HG03460 (cell line): ENCODE results near the gene TRIP10.
"Not testable (repeated sequence)": the region's sequence is repeated elsewhere in the genome, so short reads cannot be mapped to it uniquely, and the experiment has no call there.

Source experiments
- ATAC-seq: cut with Tn5 transposase; IDR thresholded peaks from one replicate; pipeline ENCODE4 v1.9.1; 2021; ENCODE audit not compliant: unreplicated experiment

The TRIP10 gene

GRCh38 chr19:6767081-6767356 is 27.5 kb downstream of the TRIP10 start:
- peak; percentile 15 for ATAC-seq

GRCh38 chr19:6767357-6768235 is 28.1 kb downstream of the TRIP10 start, which contains the start of gene SH2D3A:
SH2D3A (minus strand) TSS chr19:6767435; CDS start chr19:6763748, 3,687 bp downstream.
- ATAC-seq = peak; percentile 59

GRCh38 chr19:6768236-6768785 is 28.8 kb downstream of the TRIP10 start:
- ATAC-seq = no peak

GRCh38 chr19:6769006-6769619 is 29.6 kb downstream of the TRIP10 start:
- ATAC-seq = no peak

- not testable (repeated sequence) for ATAC-seq
Observed at GRCh38 chr19:6771648-6772027, 32.2 kb downstream of the TRIP10 start.

GRCh38 chr19:6772028-6772865 is 32.8 kb downstream of the TRIP10 start, which contains the start of gene VAV1:
VAV1 (plus strand) TSS chr19:6772708; CDS start chr19:6772808, 100 bp downstream.
- ATAC-seq = no peak

GRCh38 chr19:6772866-6773322 is 33.4 kb downstream of the TRIP10 start:
- ATAC-seq = no peak

GRCh38 chr19:6773323-6773931 is 33.9 kb downstream of the TRIP10 start:
- ATAC-seq = peak; percentile 40

- no peak for ATAC-seq
Observed at GRCh38 chr19:6774821-6775707, 35.6 kb downstream of the TRIP10 start.

GRCh38 chr19:6776045-6776444 is 36.6 kb downstream of the TRIP10 start:
- not testable (repeated sequence) for ATAC-seq

GRCh38 chr19:6776999-6777398 is 37.5 kb downstream of the TRIP10 start:
- ATAC-seq = no peak

GRCh38 chr19:6777434-6777833 is 38.0 kb downstream of the TRIP10 start:
- no peak for ATAC-seq

GRCh38 chr19:6778386-6778785 is 38.9 kb downstream of the TRIP10 start:
- ATAC-seq = no peak

GRCh38 chr19:6779206-6779605 is 39.7 kb downstream of the TRIP10 start:
- ATAC-seq = no peak

GRCh38 chr19:6787393-6787792 is 47.9 kb downstream of the TRIP10 start:
- no peak for ATAC-seq

GRCh38 chr19:6788896-6789295 is 49.4 kb downstream of the TRIP10 start:
- ATAC-seq = no peak

- ATAC-seq = no peak
Observed at GRCh38 chr19:6790194-6791128, 51.0 kb downstream of the TRIP10 start.

GRCh38 chr19:6791237-6791636 is 51.8 kb downstream of the TRIP10 start:
- ATAC-seq = no peak

- no peak for ATAC-seq
Observed at GRCh38 chr19:6793411-6793810, 53.9 kb downstream of the TRIP10 start.
